SKM-1 treated with dmso at 0.1 percent for 144 hours (cell line): ENCODE measurements around the gene CDK6.
"Not testable (repeated sequence)": the region's sequence is repeated elsewhere in the genome, so short reads cannot be mapped to it uniquely, and the experiment has no call there.

Source experiments
- DNase-seq: peaks from one replicate; lab custom pipeline; 2025; ENCODE audit not compliant: unreplicated experiment; lab: John Stamatoyannopoulos, UW

CDK6 gene

GRCh38 chr7:92763636-92764423 is 72.5 kb downstream of the CDK6 start:
- no peak for DNase-seq

GRCh38 chr7:92762851-92763250 is 73.5 kb downstream of the CDK6 start:
- no peak for DNase-seq

- no peak for DNase-seq
These were observed 74.8 kb downstream of the CDK6 start for GRCh38 chr7:92761391-92762097.

- DNase-seq = no peak
These were observed 77.5 kb downstream of the CDK6 start for GRCh38 chr7:92758796-92759431.

- DNase-seq = peak; percentile 24
These were observed 79.0 kb downstream of the CDK6 start for GRCh38 chr7:92757311-92757910.

GRCh38 chr7:92755680-92756079 is 80.7 kb downstream of the CDK6 start:
- DNase-seq = no peak

GRCh38 chr7:92754919-92755581 is 81.3 kb downstream of the CDK6 start:
- DNase-seq = no peak

- no peak for DNase-seq
These were observed 82.8 kb downstream of the CDK6 start for GRCh38 chr7:92753614-92754013.

GRCh38 chr7:92751902-92752901 is 84.2 kb downstream of the CDK6 start:
- no peak for DNase-seq

- no peak for DNase-seq
These were observed 85.4 kb downstream of the CDK6 start for GRCh38 chr7:92750946-92751345.

GRCh38 chr7:92750447-92750839 is 85.9 kb downstream of the CDK6 start:
- DNase-seq = no peak

- DNase-seq = no peak
These were observed 86.4 kb downstream of the CDK6 start for GRCh38 chr7:92749832-92750446.

- DNase-seq = no peak
These were observed 87.0 kb downstream of the CDK6 start for GRCh38 chr7:92749327-92749755.

- DNase-seq = no peak
These were observed 87.9 kb downstream of the CDK6 start for GRCh38 chr7:92748495-92748894.

GRCh38 chr7:92747041-92747835 is 89.1 kb downstream of the CDK6 start:
- DNase-seq = no peak

GRCh38 chr7:92745241-92745640 is 91.1 kb downstream of the CDK6 start:
- DNase-seq = no peak

GRCh38 chr7:92744180-92744579 is 92.2 kb downstream of the CDK6 start:
- DNase-seq = not testable (repeated sequence)

- DNase-seq = no peak
These were observed 94.2 kb downstream of the CDK6 start for GRCh38 chr7:92742186-92742585.

GRCh38 chr7:92740700-92741126 is 95.7 kb downstream of the CDK6 start:
- DNase-seq = no peak
